ENCODE data around the gene IRF3.

IRF3 gene

GRCh38 chr19:49642492-49643035, 23.1 kb downstream of the IRF3 start:
- Histone ChIP-seq H3K4me3 (replicated peaks; ENCODE audit: low read depth, low read length) (peak overlapping the region; percentile 82), H3K27me3 (replicated peaks; ENCODE audit: control insufficient read depth, insufficient read depth, low read length) (no peaks in the 10 kb centered on the region), H3K36me3 (ENCODE audit: control insufficient read depth, insufficient read depth, low read length) (peaks cover 13% of the 10 kb centered on the region)
- DNase-seq (ENCODE audit: extremely low read depth, insufficient read length), result no peak
- TF ChIP-seq CTCF (IDR thresholded peaks at IDR 0.05; ENCODE audit: insufficient read depth, low read length, poor library complexity, severe bottlenecking), result no peak

- DNase-seq (ENCODE audit: extremely low read depth, insufficient read length), result peak; percentile 100
- TF ChIP-seq CTCF (IDR thresholded peaks at IDR 0.05; ENCODE audit: insufficient read depth, low read length, poor library complexity, severe bottlenecking), result no peak
Measured at GRCh38 chr19:49641688-49642491, 23.8 kb downstream of the IRF3 start, which contains the start of gene SCAF1. SCAF1 (plus strand) TSS chr19:49642209; CDS start chr19:49645027, 2,818 bp downstream.

GRCh38 chr19:49640113-49640898, 25.4 kb downstream of the IRF3 start, which contains the start of gene RRAS:
RRAS (minus strand) TSS chr19:49640143; CDS start chr19:49640098, 45 bp downstream.
- Histone ChIP-seq H3K36me3 (ENCODE audit: control insufficient read depth, insufficient read depth, low read length) (peaks cover 3% of the 10 kb centered on the region), H3K4me3 (replicated peaks; ENCODE audit: low read depth, low read length) (peak within 1 kb of the TSS; percentile 82), H3K27me3 (replicated peaks; ENCODE audit: control insufficient read depth, insufficient read depth, low read length) (no peaks in the 10 kb centered on the region)
- TF ChIP-seq CTCF (IDR thresholded peaks at IDR 0.05; ENCODE audit: insufficient read depth, low read length, poor library complexity, severe bottlenecking), result no peak
- peak; percentile 99 for DNase-seq (ENCODE audit: extremely low read depth, insufficient read length)

More at GRCh38 chr19:49641688-49642491, 23.8 kb downstream of the IRF3 start, which contains the start of gene SCAF1:
- Histone ChIP-seq H3K4me3 (replicated peaks; ENCODE audit: low read depth, low read length) (peak within 1 kb of the TSS; percentile 82), H3K36me3 (ENCODE audit: control insufficient read depth, insufficient read depth, low read length) (peaks cover 10% of the 10 kb centered on the region), H3K27me3 (replicated peaks; ENCODE audit: control insufficient read depth, insufficient read depth, low read length) (no peaks in the 10 kb centered on the region)

- TF ChIP-seq CTCF (IDR thresholded peaks at IDR 0.05; ENCODE audit: insufficient read depth, low read length, poor library complexity, severe bottlenecking), result no peak
Measured at GRCh38 chr19:49639401-49640112, 26.1 kb downstream of the IRF3 start.

More at GRCh38 chr19:49639401-49640112, 26.1 kb downstream of the IRF3 start:
- DNase-seq (ENCODE audit: extremely low read depth, insufficient read length), result no peak
- Histone ChIP-seq H3K4me3 (replicated peaks; ENCODE audit: low read depth, low read length) (peak overlapping the region; percentile 54), H3K27me3 (replicated peaks; ENCODE audit: control insufficient read depth, insufficient read depth, low read length) (no peaks in the 10 kb centered on the region), H3K36me3 (ENCODE audit: control insufficient read depth, insufficient read depth, low read length) (no peaks in the 10 kb centered on the region; the same call in 1 of the 2 replicates)
